PFSK-1 (cell line): ENCODE results near the gene HOXD11.

ENCODE experiments used
- FOXP2 ChIP-seq: optimal IDR thresholded peaks from 2 replicates; pipeline ENCODE3; 2011; ENCODE audit warnings: borderline replicate concordance, control low read depth, inconsistent platforms; ENCODE audit not compliant: insufficient read depth; ENCODE audit errors: extremely low read length, extremely low read depth
- POLR2AphosphoS5 ChIP-seq: IDR thresholded peaks from 2 replicates; pipeline ENCODE4 v1.6.1; 2012; ENCODE audit warnings: low read depth, mild to moderate bottlenecking, control low read depth, low read length, moderate library complexity
- SIN3A ChIP-seq: IDR thresholded peaks from 2 replicates; pipeline ENCODE4 v1.6.1; 2012; ENCODE audit warnings: mild to moderate bottlenecking, low read length, moderate library complexity, borderline replicate concordance; ENCODE audit not compliant: insufficient read depth
- TAF1 ChIP-seq: IDR thresholded peaks from 2 replicates; pipeline ENCODE4 v1.6.1; 2012; ENCODE audit warnings: low read length, control low read depth, borderline replicate concordance; ENCODE audit not compliant: insufficient read depth
- TF ChIP-seq, protein P1 (sequence below), 2 experiments: IDR thresholded peaks; 2 replicates each; pipeline versions ENCODE4 v1.6.1 to v1.8.0; 2011 to 2012; ENCODE audit warnings: low read depth in 2 of 2, low read length in 2 of 2, control low read depth in 1 of 2, inconsistent platforms in 1 of 2, mild to moderate bottlenecking in 1 of 2, moderate library complexity in 1 of 2; ENCODE audit not compliant: insufficient read depth in 1 of 2

DNA sequence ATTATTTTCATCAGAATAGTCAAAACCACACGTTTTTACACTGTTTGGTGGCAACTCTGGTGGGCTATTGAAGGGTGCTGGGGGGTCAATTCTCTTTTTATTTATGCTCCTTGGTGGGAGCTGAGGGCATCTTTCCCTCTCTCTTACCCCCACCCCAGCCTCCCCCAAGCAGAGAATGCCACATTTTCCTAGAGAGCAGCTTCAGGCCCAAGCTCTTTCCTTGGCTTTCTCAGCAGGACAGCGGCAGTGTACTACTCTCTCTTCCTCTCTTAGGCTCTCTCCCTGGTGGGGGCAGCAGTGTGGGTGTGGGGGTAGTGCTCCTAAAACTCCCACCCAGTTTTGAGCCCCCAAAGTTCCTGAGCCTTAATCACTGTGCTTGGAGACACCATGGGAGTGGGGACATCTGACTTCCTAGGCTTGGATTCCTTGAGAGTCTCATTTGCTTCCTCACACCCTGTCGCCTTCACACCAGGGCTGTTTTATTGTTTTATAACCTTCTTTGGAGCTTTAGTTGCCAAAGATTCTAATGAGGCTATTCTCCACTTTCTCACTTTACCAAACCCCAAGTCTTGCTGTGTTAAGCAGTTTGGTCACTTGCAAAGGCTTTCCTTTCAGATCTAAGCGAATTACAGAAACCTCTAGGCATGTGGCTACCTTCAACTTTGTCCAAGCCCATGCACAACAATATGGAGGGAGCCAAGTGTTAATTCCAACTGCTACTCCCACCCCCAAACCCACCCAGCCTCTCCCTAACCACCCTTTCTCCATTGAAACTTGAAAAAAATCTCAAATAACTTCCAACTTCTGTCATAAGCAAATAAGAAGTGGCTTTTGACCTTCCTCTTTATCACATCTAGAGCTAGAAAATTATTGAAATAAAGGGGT is 38.2 kb downstream of the HOXD11 start:
- TF ChIP-seq, protein P1, sequence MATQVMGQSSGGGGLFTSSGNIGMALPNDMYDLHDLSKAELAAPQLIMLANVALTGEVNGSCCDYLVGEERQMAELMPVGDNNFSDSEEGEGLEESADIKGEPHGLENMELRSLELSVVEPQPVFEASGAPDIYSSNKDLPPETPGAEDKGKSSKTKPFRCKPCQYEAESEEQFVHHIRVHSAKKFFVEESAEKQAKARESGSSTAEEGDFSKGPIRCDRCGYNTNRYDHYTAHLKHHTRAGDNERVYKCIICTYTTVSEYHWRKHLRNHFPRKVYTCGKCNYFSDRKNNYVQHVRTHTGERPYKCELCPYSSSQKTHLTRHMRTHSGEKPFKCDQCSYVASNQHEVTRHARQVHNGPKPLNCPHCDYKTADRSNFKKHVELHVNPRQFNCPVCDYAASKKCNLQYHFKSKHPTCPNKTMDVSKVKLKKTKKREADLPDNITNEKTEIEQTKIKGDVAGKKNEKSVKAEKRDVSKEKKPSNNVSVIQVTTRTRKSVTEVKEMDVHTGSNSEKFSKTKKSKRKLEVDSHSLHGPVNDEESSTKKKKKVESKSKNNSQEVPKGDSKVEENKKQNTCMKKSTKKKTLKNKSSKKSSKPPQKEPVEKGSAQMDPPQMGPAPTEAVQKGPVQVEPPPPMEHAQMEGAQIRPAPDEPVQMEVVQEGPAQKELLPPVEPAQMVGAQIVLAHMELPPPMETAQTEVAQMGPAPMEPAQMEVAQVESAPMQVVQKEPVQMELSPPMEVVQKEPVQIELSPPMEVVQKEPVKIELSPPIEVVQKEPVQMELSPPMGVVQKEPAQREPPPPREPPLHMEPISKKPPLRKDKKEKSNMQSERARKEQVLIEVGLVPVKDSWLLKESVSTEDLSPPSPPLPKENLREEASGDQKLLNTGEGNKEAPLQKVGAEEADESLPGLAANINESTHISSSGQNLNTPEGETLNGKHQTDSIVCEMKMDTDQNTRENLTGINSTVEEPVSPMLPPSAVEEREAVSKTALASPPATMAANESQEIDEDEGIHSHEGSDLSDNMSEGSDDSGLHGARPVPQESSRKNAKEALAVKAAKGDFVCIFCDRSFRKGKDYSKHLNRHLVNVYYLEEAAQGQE (IDR thresholded peaks at IDR 0.05; ENCODE audit: insufficient read depth in 1 of 2, low read depth in 2 of 2, low read length in 2 of 2) = no peak
- TF ChIP-seq TAF1 (no peak), POLR2AphosphoS5 (no peak), SIN3A (no peak), FOXP2 (no peak)
